ENCODE results near the gene IFNGR1.

The IFNGR1 gene

DNA sequence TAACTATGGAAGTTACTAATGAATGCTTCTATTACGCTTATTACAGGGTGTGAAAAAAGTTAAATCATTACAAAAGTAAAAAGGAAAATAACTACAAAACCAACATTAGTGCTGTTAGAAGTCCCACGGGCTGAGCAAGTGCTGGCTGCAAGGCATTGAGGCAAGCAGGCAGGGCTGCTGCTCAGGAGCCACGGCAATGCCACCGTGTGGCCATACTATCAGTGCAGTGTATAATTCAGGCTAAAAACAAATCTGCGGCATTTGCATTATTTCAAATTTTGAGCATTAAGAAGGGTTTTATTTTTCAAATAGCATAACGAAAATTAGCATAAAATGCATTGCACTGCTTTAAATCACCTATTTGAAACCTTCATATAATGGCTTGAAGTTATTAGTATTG is 17.1 kb downstream of the IFNGR1 start:
- H3K9ac ChIP-seq: no peak overlapping the region
- H3K4me3 ChIP-seq (IDR thresholded peaks at IDR 0.05; ENCODE audit: insufficient read depth, low read depth, low read length): no peak overlapping the region
- H3K36me3 ChIP-seq (ENCODE audit: insufficient read depth): no peaks in the 10 kb centered on the region; the same call in 1 of the 2 replicates
- H3K4me2 ChIP-seq: no peak overlapping the region
- TF ChIP-seq, protein P1, sequence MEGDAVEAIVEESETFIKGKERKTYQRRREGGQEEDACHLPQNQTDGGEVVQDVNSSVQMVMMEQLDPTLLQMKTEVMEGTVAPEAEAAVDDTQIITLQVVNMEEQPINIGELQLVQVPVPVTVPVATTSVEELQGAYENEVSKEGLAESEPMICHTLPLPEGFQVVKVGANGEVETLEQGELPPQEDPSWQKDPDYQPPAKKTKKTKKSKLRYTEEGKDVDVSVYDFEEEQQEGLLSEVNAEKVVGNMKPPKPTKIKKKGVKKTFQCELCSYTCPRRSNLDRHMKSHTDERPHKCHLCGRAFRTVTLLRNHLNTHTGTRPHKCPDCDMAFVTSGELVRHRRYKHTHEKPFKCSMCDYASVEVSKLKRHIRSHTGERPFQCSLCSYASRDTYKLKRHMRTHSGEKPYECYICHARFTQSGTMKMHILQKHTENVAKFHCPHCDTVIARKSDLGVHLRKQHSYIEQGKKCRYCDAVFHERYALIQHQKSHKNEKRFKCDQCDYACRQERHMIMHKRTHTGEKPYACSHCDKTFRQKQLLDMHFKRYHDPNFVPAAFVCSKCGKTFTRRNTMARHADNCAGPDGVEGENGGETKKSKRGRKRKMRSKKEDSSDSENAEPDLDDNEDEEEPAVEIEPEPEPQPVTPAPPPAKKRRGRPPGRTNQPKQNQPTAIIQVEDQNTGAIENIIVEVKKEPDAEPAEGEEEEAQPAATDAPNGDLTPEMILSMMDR (conservative IDR thresholded peaks at IDR 0.05; ENCODE audit: low read depth, low read length): no peak
- no peaks in the 10 kb centered on the region for H3K79me2 ChIP-seq (ENCODE audit: insufficient read depth, low read depth)
- H4K20me1 ChIP-seq (ENCODE audit: insufficient read depth): no peaks in the 10 kb centered on the region
- no peak overlapping the region for H3K27ac ChIP-seq
- no peak overlapping the region for H2AFZ ChIP-seq (ENCODE audit: low read depth)
- no peaks in the 10 kb centered on the region for H3K4me1 ChIP-seq (ENCODE audit: low read depth, poor library complexity, severe bottlenecking)
- H3K27me3 ChIP-seq (ENCODE audit: insufficient read depth, low read depth): no peaks in the 10 kb centered on the region

DNA sequence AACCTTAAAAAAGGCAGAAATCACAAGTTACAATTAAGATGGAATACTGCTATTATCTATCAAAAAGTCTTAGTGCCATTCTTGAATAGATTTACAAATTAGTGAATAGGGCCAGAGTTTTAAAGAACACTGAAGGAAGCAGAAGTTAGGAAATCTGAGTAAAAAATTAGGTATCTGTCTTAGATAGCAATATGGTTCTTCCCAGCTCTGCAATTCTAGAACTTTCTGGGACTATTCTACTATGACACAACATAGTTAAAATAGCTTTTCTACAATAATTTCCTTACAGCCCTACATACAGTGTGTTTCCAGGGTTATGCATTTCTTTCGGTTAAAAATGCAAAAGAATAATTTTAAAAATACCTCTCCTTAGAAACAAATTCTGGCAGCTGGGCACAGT is 18.2 kb downstream of the IFNGR1 start:
- H3K79me2 ChIP-seq (ENCODE audit: insufficient read depth, low read depth): no peaks in the 10 kb centered on the region
- TF ChIP-seq, protein P1 (conservative IDR thresholded peaks at IDR 0.05; ENCODE audit: low read depth, low read length): no peak
- H3K4me3 ChIP-seq (IDR thresholded peaks at IDR 0.05; ENCODE audit: insufficient read depth, low read depth, low read length): no peak overlapping the region
- no peaks in the 10 kb centered on the region; the same call in 1 of the 2 replicates for H3K36me3 ChIP-seq (ENCODE audit: insufficient read depth)
- H3K9ac ChIP-seq: no peak overlapping the region
- no peak overlapping the region for H2AFZ ChIP-seq (ENCODE audit: low read depth)
- no peaks in the 10 kb centered on the region for H3K4me1 ChIP-seq (ENCODE audit: low read depth, poor library complexity, severe bottlenecking)
- H4K20me1 ChIP-seq (ENCODE audit: insufficient read depth): no peaks in the 10 kb centered on the region
- H3K27ac ChIP-seq: no peak overlapping the region
- no peak overlapping the region for H3K4me2 ChIP-seq
- no peaks in the 10 kb centered on the region for H3K27me3 ChIP-seq (ENCODE audit: insufficient read depth, low read depth)

DNA sequence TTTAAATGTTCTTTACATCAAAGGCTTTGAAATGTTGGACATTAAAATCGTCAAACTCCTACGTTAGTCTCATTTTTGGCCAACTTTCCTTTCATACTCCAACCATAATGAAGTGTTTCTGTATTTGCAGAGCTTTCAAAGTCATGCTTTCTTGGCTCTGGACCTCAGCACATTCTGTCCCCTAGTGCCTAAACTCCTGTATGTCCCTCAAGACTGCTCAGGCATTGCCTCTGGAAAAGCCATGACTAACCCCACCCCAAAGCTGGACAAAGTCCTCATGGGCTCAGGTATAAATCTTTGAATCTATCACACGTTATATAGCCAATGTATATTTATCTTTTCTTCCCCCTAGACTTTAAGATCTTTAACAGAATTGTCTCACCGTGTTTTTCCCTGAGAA is 18.9 kb downstream of the IFNGR1 start:
- H3K4me1 ChIP-seq (ENCODE audit: low read depth, poor library complexity, severe bottlenecking): no peaks in the 10 kb centered on the region
- no peak overlapping the region for H3K27ac ChIP-seq
- H3K79me2 ChIP-seq (ENCODE audit: insufficient read depth, low read depth): no peaks in the 10 kb centered on the region
- no peaks in the 10 kb centered on the region; the same call in 1 of the 2 replicates for H3K36me3 ChIP-seq (ENCODE audit: insufficient read depth)
- H2AFZ ChIP-seq (ENCODE audit: low read depth): no peak overlapping the region
- no peak overlapping the region for H3K4me3 ChIP-seq (IDR thresholded peaks at IDR 0.05; ENCODE audit: insufficient read depth, low read depth, low read length)
- no peak overlapping the region for H3K4me2 ChIP-seq
- TF ChIP-seq, protein P1 (conservative IDR thresholded peaks at IDR 0.05; ENCODE audit: low read depth, low read length): no peak
- no peaks in the 10 kb centered on the region for H4K20me1 ChIP-seq (ENCODE audit: insufficient read depth)
- H3K9ac ChIP-seq: no peak overlapping the region
- H3K27me3 ChIP-seq (ENCODE audit: insufficient read depth, low read depth): no peaks in the 10 kb centered on the region

DNA sequence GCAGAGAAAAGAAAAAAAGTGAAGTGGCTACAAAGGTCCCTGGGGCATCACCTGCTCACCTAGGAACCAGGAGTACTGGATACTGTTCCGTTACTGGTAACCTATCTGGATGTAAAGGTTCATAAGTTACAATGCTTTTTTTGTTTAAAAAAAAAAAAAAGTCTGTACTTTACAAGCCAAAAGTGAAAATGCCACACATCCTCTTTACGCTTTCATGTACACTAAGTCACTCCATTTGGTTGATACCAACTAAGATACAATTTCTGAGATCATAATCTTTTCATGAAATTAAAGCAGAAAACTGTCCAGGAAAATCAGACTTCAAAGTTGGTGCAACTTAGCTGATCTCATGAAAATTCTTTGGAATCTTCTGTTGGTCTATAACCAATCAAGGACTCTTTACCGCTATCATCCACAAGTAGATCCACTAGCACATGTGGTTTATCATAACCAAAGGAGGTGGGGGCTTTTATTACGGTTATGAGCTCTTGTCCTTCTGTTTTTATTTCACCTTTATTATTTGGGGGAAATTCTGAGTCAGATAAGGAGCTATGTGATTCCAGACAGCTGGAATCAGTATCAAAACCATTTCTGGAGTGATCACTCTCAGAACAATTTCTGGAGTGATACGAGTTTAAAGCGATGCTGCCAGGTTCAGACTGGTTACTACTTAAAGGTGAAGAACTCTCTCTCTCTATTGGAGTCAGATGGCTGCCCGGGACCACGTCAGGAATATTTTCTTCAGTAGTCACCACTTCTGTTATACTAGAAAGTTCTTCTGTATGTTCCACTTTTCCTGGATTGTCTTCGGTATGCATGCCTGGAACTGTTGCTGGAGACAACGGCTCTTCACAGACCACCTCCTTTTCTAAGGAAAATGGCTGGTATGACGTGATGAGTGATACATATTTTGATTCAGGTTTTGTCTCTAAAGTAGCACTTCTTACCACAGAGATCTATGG is 21.2 kb downstream of the IFNGR1 start:
- no peak overlapping the region for H3K9ac ChIP-seq
- H3K4me1 ChIP-seq (ENCODE audit: low read depth, poor library complexity, severe bottlenecking): no peaks in the 10 kb centered on the region
- H3K4me2 ChIP-seq: no peak overlapping the region
- no peaks in the 10 kb centered on the region for H4K20me1 ChIP-seq (ENCODE audit: insufficient read depth)
- no peak overlapping the region for H3K27ac ChIP-seq
- no peaks in the 10 kb centered on the region for H3K27me3 ChIP-seq (ENCODE audit: insufficient read depth, low read depth)
- no peaks in the 10 kb centered on the region; the same call in 1 of the 2 replicates for H3K36me3 ChIP-seq (ENCODE audit: insufficient read depth)
- no peak overlapping the region for H3K4me3 ChIP-seq (IDR thresholded peaks at IDR 0.05; ENCODE audit: insufficient read depth, low read depth, low read length)
- H2AFZ ChIP-seq (ENCODE audit: low read depth): no peak overlapping the region
- TF ChIP-seq, protein P1 (conservative IDR thresholded peaks at IDR 0.05; ENCODE audit: low read depth, low read length): no peak
- H3K79me2 ChIP-seq (ENCODE audit: insufficient read depth, low read depth): no peaks in the 10 kb centered on the region

All from KMS-11 (cell line).